Lower leg skin (tissue), 3 donors: ENCODE results near the gene STEAP2.

Source experiments
- CTCF ChIP-seq, 3 donors: fragments of 450-650 bp; IDR thresholded peaks; one replicate each; pipeline ENCODE4 v1.5.1; 2016; ENCODE audit warnings: antibody characterized with exemption in 3 of 3, mild to moderate bottlenecking in 3 of 3, moderate library complexity in 2 of 3
- POLR2A ChIP-seq, 2 donors: fragments of 450-650 bp; IDR thresholded peaks; one replicate each; pipeline ENCODE4 v1.6.1; 2016 to 2017; ENCODE audit warnings: antibody characterized with exemption in 2 of 2, mild to moderate bottlenecking in 1 of 2, moderate library complexity in 1 of 2

- TF ChIP-seq CTCF (IDR thresholded peaks at IDR 0.05) (no peak), POLR2A (IDR thresholded peaks at IDR 0.05) (no peak)
These were observed 18.4 kb upstream of the STEAP2 start for GRCh38 chr7:90192876-90193750.
